NOMO-1 treated with dmso at 0.1 percent for 144 hours (cell line): Measurements from ENCODE around the gene ABHD4.

Source experiments
- DNase-seq: peaks from one replicate; lab custom pipeline; 2025; ENCODE audit not compliant: unreplicated experiment; lab: John Stamatoyannopoulos, UW

Gene ABHD4

DNA sequence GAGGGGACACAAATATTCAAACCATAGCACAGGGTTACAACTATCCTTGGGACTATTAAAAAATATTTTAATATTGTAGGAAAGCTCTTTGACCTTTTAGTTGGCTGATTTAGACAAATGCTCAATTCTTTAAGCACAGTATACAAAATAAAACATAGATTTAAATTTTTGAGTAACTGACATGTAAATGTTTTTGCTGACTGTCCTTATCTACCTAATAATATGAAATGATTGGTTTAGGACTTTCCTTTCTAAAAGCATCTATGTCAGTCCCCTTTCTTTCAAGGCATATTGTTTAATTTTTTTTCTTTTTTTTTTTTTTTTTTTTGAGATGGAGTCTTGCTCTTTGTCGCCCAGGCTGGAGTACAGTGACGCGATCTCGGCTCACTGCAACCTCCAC, 62.6 kb downstream of the ABHD4 start:
- DNase-seq, result no peak
